ENCODE data around the gene GGACT.
"Not testable (repeated sequence)": the region's sequence is repeated elsewhere in the genome, so short reads cannot be mapped to it uniquely, and the experiment has no call there.

The GGACT gene

GRCh38 chr13:100530671-100531213 is 57.8 kb downstream of the GGACT start:
- DNase-seq (ENCODE audit: low read depth in 1 of 2, low spot score in 1 of 2) = no peak

GRCh38 chr13:100529666-100530377 is 58.8 kb downstream of the GGACT start:
- DNase-seq (ENCODE audit: low read depth in 1 of 2, low spot score in 1 of 2) = no peak

GRCh38 chr13:100528820-100529219 is 59.8 kb downstream of the GGACT start:
- no peak for DNase-seq (ENCODE audit: low read depth in 1 of 2, low spot score in 1 of 2)

GRCh38 chr13:100528353-100528752 is 60.2 kb downstream of the GGACT start:
- no peak for DNase-seq (ENCODE audit: low read depth in 1 of 2, low spot score in 1 of 2)

DNA sequence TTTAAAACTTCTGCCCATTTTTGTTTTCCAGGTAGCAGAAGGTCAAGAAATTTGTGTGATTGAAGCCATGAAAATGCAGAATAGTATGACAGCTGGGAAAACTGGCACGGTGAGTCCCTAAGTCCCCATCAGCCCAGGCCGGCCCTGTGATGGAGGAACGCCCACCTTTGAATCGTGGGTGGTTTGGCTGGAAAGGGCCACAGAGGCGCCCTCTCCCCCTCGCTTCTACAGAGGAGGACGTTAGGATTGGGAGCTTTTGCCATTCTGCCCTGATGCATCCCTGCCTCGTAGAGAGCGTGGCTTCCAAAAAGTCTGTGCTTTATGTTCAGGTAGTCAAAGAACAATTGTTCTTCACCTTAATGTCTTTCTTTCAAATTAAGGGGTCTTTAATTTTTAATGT is 60.9 kb downstream of the GGACT start:
- DNase-seq (ENCODE audit: low read depth in 1 of 2, low spot score in 1 of 2) = no peak

DNA sequence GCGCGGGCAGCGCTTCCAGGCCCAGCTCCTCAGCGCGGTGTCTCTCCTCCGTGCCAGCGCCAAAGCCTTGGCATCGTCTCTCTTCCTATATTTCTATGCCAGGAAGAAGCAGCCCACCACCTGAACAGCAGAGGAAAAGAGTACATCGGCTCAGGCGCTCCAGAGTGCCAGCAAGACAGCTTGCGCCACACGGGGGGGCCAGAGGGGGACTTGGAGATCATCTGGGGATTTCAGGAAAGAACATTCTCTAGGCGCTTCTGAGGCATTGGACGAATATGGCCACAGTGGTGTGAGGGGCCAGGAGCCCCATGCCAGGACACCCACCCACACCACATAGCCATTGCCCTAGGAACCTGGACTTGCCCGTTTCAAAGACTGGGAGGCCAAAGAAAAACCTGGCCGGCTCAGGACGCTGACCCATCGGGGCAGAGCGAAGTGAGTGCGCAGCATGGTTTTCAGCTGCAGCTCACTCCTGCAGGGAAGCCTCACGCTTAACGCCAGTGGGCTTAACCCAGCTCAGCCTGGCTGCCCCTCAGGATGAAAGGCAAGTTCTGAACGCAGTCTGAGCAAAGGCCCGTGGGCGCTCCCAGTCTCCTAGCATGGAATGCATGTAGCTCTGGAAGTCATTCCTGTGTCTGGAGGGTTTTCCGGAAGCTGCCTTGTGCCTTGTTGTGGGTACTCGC is 62.1 kb downstream of the GGACT start:
- DNase-seq (ENCODE audit: low read depth in 1 of 2, low spot score in 1 of 2) = no peak

- no peak for DNase-seq (ENCODE audit: low read depth in 1 of 2, low spot score in 1 of 2)
Measured at GRCh38 chr13:100525453-100526317, 62.9 kb downstream of the GGACT start.

DNA sequence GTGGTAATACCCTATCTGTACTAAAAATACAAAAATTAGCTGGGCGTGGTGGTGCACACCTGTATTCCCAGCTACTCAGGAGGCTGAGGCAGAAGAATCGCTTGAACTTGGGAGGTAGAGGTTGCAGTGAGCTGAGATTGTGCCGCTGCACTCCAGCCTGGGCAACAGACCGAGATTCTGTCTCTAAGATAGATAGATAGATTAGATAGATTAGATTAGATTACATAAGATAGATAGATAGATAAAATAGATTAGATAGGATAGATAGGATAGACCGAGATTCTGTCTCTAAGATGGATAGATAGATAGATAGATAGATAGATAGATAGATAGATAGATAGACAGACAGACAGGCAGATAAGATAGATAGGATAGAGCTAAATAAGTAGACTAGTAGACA is 63.9 kb downstream of the GGACT start:
- DNase-seq (ENCODE audit: low read depth in 1 of 2, low spot score in 1 of 2) = not testable (repeated sequence)

DNA sequence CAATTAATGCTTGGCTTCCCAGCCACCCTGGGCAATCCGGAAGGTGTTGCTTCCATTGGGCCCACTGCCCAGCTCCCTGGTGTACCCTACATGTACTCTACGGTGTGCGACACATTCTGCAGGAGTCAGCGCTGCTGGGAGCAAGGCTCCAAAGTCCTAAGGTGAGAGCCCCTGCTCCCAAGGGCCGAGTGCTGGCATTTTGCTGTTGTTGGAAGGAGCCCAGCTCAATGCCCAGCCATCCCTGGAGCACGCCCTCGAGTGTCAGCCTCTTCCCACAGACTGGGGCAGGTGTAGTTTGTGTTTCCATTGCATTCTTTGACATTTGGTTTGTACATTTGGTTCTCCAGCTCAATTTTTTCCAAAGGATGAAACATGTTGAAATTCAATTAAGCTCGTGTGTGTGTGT is 64.6 kb downstream of the GGACT start:
- no peak for DNase-seq (ENCODE audit: low read depth in 1 of 2, low spot score in 1 of 2)

DNA sequence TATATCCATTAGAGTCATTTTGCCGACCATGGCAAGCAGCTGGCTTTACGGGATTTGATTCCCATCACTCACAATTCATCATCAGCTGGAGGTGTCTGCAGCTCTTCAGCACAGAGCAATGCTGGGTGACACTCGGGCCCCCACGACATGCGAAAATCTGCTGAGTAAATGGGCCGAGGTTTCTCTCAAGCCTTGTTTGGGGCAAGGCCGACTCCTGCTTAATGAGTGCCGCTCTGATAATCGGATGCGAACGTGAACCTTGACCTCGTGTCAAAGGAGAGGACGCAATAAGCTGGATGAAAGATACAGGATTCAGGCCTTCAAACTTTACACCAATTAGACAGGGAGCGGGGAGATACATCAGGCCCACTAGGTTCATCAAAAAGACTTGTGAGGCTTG is 65.2 kb downstream of the GGACT start:
- no peak for DNase-seq (ENCODE audit: low read depth in 1 of 2, low spot score in 1 of 2)

DNA sequence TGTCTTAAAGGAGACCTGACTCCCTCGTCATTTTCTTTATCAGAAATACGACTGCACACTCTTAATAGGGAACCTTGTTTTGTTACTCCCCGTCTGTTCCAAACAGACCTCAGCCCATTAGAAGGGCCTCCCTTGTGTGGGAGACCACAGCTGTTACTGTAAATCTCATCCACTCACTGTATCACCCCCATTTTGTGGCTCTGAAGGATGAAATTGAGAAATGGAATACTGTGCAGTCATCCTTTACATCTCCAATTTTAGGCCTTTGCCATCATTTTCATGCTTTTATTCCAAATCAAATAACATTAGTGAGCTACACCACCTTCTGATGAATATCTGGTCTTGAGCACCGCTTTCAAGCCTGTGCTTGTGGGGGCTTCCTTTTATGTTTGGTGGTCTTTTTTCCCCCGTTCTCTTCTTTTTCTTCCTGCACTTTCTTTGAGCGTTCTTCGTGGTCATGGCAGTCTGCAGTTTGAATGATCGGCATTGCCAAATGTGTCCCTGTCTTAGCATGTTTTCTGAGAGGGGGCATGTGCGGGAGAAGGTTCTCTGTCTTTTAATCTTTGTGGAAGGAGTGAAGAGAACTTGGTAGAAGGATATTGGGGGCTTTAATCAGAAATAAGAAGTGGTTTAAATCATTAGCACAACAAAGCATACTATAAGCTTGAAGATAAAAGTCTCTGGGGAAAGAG is 65.8 kb downstream of the GGACT start:
- DNase-seq (ENCODE audit: low read depth in 1 of 2, low spot score in 1 of 2) = no peak

DNA sequence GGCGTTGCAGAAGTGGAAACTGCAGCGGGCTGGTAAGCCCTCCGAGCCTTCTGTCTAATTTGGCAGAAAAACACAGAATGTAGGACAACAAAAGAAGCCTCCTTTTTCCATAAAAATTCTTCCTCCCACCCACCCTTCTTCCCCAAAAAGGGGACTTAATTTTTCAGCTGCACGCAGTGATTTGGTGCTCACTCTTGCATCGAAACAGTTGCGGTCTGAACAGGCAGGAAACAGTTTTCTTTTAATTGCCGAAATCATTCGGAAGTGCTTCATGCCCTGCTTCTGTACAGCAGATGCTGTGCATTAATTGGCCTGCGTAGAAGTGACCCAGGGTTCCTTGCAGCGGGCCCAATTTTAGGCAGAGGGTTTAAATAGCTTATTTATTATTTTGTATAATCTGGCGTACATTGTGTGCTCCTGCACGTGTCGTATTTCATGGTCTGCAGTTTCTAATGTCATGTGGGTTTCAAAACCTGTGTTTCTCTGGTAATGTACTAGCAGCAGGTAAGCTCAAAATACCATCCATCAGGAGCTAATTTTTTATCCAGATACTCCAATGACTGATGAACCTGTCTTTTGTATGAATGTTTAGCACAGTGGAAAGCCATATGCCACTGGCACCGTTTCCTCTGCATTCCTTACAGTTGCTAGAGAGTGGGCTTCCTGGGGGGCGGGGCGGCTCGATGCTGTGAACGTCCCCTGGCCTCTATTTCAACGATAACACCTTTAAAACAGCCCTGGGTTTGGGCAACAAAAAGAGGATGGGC is 66.6 kb downstream of the GGACT start:
- DNase-seq (ENCODE audit: low read depth in 1 of 2, low spot score in 1 of 2) = no peak

- DNase-seq (ENCODE audit: low read depth in 1 of 2, low spot score in 1 of 2) = no peak
Measured at GRCh38 chr13:100520936-100521850, 67.4 kb downstream of the GGACT start.

GRCh38 chr13:100519626-100520025 is 69.0 kb downstream of the GGACT start:
- no peak for DNase-seq (ENCODE audit: low read depth in 1 of 2, low spot score in 1 of 2)

DNA sequence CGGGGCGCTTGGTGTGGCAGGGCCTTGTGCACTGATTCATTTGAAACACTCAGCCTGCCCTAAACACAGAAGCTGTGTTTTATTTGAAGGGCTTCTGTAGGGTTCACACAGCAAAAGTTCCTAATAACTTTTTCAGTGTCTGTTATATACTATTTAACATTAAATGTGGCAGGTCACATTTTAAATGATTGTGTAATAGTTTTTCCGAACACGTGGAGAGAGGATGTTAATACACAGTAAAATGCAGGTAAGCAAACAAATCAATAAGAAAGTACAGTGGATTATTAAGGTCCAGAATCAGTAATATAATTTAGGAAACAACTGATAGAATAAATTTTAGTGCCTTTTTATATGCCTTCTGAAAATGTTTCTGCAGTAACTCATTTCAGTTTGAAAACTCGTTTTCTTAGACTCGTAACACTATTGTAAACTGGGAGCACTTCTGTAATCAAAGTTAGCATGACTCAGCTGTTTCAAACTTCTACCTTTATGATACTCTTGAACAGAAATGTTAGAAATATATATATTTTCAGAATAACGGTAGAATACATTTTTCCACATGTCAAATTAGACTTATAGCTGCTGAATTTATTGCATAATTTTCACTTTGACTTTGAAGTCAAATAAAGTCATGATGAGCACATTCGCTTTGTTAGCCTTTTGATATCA is 70.1 kb downstream of the GGACT start:
- DNase-seq (ENCODE audit: low read depth in 1 of 2, low spot score in 1 of 2) = no peak

DNA sequence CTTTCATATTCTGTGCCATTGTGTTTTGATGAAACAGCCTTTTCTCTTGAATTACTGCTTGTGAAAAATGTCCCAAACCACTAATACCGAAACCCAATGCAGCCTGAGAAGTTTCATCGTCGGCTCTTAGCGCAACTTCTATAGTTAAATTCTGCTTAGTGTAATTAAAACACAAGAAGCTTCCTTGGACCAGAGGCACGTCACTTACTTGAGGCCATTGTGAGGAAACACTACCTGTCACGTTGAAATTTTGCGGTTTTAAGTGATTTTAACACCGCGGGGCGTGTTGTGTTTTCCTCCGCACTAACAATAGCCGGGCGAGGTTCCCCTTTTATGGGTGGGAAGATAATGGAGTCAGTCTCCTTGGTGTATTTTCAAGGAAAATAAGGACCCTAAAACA is 70.9 kb downstream of the GGACT start:
- DNase-seq (ENCODE audit: low read depth in 1 of 2, low spot score in 1 of 2) = no peak

GRCh38 chr13:100517135-100517534 is 71.5 kb downstream of the GGACT start:
- DNase-seq (ENCODE audit: low read depth in 1 of 2, low spot score in 1 of 2) = no peak

GRCh38 chr13:100515410-100515800 is 73.2 kb downstream of the GGACT start:
- no peak for DNase-seq (ENCODE audit: low read depth in 1 of 2, low spot score in 1 of 2)
